Tibial artery (tissue), 4 donors: ENCODE measurements around the gene NPFFR1.
"Not testable (repeated sequence)": the region's sequence is repeated elsewhere in the genome, so short reads cannot be mapped to it uniquely, and the experiment has no call there.

Experiments used
- DNase-seq, 2 donors: peaks; one replicate each; pipeline ENCODE4 v3.0.0-alpha.2; 2019
- H3K27ac ChIP-seq, 2 donors: fragments of 200-600 bp; sonication (generic) in 1 of 2; 1 replicate in 1 of 2; 2 replicates in 1 of 2; pipeline ENCODE4 v1.5.1; 2018 to 2019; ENCODE audit warnings: mild to moderate bottlenecking in 1 of 2
- H3K27me3 ChIP-seq, 2 donors: fragments of 200-600 bp; sonication (generic) in 1 of 2; one replicate each; pipeline versions ENCODE4 v1.5.1 to v1.6.0; 2016 to 2019
- H3K36me3 ChIP-seq, 3 donors: fragments of 200-600 bp; sonication (generic) in 2 of 3; one replicate each; pipeline ENCODE4 v1.5.1; 2016 to 2019; ENCODE audit warnings: mild to moderate bottlenecking in 2 of 3
- H3K4me1 ChIP-seq, 4 donors: fragments of 200-600 bp; sonication (generic) in 2 of 4; 1 replicate in 3 of 4; 2 replicates in 1 of 4; pipeline ENCODE4 v1.5.1; 2016 to 2019
- H3K4me3 ChIP-seq, 2 donors: fragments of 200-600 bp; sonication (generic) in 1 of 2; 1 replicate in 1 of 2; 2 replicates in 1 of 2; pipeline ENCODE4 v1.5.1; 2018 to 2019; ENCODE audit warnings: mild to moderate bottlenecking in 2 of 2
- H3K9me3 ChIP-seq, 3 donors: fragments of 200-600 bp; sonication (generic) in 1 of 3; one replicate each; pipeline ENCODE4 v1.5.1; 2016 to 2019
- intact Hi-C: fragments of 100-400 bp; cut with DNase I; formaldehyde crosslinking; loops from one replicate; pipeline ENCODE4 v1.15.0; 2023; ENCODE audit warnings: low total_unique reads
- TF ChIP-seq, protein P1 (sequence below), 2 experiments: fragments of 200-600 bp in 1 of 2; fragments of 450-650 bp in 1 of 2; IDR thresholded peaks; one replicate each; pipeline ENCODE4 v1.5.1; 2017 to 2019; ENCODE audit warnings: antibody characterized with exemption in 2 of 2, mild to moderate bottlenecking in 1 of 2, moderate library complexity in 1 of 2

The NPFFR1 gene

DNA sequence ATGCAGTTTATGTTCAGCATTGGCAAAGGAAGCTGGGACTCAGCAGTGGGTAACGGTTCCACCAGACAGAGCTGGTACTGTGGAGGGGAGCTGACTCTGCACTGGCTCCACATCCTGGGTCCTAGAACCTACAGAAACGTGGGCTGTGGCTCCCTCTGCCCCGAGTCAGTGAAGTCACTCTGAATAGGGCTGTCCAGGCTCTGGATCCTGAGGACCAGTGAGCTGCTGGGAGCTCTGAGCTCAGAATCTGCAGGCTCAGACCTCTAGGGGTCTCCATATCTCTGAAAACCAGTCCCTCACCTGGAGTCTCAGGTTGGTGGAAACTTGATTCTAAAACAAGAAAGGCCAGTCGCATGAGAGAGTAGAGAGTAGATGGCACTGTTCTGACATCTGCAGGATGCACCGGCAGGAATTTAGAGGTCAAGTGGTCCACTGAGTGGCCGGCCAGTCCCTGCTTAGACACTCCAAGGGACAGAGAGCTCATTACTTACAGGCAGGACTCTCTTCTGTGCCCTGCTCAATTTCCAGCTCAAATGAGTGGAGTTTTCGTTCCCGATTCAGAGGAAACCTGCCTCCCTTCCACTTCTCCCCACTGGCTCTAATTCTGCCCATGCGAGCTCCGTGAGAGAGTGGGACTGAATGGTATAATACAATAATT, 18.6 kb downstream of the NPFFR1 start:
- peaks cover 0 to 3% (median 0%) of the 10 kb centered on the region in 4 donors for H3K4me1 ChIP-seq
- no peaks in the 10 kb centered on the region for H3K36me3 ChIP-seq
- H3K4me3 ChIP-seq, result no peak overlapping the region
- TF ChIP-seq, protein P1, sequence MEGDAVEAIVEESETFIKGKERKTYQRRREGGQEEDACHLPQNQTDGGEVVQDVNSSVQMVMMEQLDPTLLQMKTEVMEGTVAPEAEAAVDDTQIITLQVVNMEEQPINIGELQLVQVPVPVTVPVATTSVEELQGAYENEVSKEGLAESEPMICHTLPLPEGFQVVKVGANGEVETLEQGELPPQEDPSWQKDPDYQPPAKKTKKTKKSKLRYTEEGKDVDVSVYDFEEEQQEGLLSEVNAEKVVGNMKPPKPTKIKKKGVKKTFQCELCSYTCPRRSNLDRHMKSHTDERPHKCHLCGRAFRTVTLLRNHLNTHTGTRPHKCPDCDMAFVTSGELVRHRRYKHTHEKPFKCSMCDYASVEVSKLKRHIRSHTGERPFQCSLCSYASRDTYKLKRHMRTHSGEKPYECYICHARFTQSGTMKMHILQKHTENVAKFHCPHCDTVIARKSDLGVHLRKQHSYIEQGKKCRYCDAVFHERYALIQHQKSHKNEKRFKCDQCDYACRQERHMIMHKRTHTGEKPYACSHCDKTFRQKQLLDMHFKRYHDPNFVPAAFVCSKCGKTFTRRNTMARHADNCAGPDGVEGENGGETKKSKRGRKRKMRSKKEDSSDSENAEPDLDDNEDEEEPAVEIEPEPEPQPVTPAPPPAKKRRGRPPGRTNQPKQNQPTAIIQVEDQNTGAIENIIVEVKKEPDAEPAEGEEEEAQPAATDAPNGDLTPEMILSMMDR (IDR thresholded peaks at IDR 0.05), result no peak
- no peak for DNase-seq
- H3K27me3 ChIP-seq, result peaks cover 0 to 9% of the 10 kb centered on the region in 2 donors
- no peak overlapping the region for H3K27ac ChIP-seq
- intact Hi-C loops, result no loop called here
- no peaks in the 10 kb centered on the region for H3K9me3 ChIP-seq

DNA sequence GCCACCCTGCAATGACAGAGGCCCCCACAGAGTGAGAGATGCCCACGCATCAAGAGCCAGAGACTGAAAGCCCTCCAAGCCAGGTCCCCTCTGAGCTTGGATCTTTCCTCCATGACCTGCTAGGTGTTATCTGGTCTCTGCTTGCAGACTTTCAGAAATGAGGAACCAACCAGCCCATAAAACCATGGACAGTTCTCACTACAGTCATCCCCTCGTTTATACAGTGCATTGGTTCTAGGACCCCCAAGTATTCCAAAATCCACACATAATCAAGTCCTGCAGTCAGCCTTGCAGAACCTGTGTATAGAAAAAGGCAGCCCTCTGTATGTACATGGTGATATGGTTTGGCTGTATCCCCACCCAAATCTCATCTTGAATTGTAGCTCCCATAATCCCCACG, 23.1 kb downstream of the NPFFR1 start:
- peaks cover 0 to 1% (median 0%) of the 10 kb centered on the region in 4 donors for H3K4me1 ChIP-seq
- H3K4me3 ChIP-seq, result no peak overlapping the region
- intact Hi-C loops, result no loop called here
- H3K27ac ChIP-seq, result no peak overlapping the region
- H3K27me3 ChIP-seq, result peaks cover 0 to 24% of the 10 kb centered on the region in 2 donors
- DNase-seq, result no peak
- no peaks in the 10 kb centered on the region for H3K36me3 ChIP-seq
- TF ChIP-seq, protein P1 (IDR thresholded peaks at IDR 0.05), result no peak
- no peaks in the 10 kb centered on the region for H3K9me3 ChIP-seq

DNA sequence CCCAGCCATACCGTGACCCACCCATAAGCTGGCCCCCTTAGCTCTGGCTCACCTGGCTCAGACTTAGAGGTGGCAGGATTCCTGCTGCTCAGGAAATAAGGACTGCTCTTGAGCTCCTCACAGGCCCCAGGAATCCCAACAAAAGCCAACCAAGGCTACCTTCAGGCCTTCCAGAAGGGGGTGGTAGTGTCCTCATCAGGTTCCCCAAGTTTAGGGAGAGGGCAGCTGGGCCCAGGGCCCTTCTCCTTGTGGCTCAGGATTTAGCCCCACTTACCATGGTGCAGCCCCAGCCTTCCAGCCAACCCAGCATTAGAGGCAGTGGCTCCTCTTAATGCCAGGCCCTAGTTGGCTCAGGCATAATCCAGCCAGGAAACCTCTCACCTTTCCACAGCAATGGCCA, 23.5 kb downstream of the NPFFR1 start:
- intact Hi-C loops, result no loop called here
- H3K4me3 ChIP-seq, result no peak overlapping the region
- H3K9me3 ChIP-seq, result no peaks in the 10 kb centered on the region
- H3K36me3 ChIP-seq, result no peaks in the 10 kb centered on the region
- no peak for DNase-seq
- peaks cover 0 to 29% of the 10 kb centered on the region in 2 donors for H3K27me3 ChIP-seq
- H3K4me1 ChIP-seq, result peaks cover 0 to 6% (median 2%) of the 10 kb centered on the region in 4 donors
- TF ChIP-seq, protein P1 (IDR thresholded peaks at IDR 0.05), result no peak
- H3K27ac ChIP-seq, result no peak overlapping the region

DNA sequence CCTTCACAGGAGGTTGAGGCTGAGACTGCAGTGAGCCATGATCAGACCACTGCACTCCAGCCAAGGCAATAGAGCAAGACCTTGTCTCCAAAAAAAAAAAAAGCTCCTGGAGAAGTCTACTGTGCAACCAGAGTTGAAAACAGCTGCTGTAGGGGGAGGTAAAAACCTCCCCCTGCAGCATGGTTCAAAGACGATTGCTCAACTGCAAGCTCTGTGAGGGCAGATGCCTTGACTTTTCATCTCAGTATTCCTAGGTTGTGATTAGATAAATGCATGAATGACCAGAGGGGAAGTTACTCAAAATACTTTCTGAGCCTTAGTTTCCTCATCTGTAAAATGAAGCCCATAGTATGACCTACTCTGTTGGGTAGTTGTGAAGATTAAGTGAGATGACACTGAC, 25.6 kb downstream of the NPFFR1 start:
- Histone ChIP-seq H3K27ac (no peak overlapping the region), H3K27me3 (peaks cover 0 to 50% of the 10 kb centered on the region in 2 donors), H3K4me3 (no peak overlapping the region), H3K4me1 (peaks cover 0 to 8% (median 3%) of the 10 kb centered on the region in 4 donors), H3K9me3 (no peaks in the 10 kb centered on the region), H3K36me3 (no peaks in the 10 kb centered on the region)
- TF ChIP-seq, protein P1 (IDR thresholded peaks at IDR 0.05), result no peak
- intact Hi-C loops, result no loop called here
- DNase-seq, result no peak

DNA sequence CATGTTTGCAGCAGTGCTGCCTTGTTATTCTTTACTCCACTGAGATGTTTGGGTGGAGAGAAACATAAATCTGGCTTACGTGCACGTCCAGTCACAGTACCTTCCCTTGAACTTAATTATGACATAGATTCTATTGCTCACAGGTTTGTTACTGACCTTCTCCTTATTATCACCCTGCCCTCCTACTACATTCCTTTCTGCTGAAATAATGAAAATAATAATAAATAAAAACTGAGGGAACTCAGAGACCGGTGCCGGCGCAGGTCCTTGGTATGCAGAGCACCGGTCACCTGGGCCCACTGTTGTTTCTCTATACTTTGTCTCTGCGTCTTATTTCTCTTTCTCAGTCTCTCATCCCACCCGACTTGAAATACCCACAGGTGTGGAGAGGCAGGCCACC, 26.0 kb downstream of the NPFFR1 start:
- H3K27ac ChIP-seq, H3K4me3 ChIP-seq, DNase-seq, H3K4me1 ChIP-seq, H3K36me3 ChIP-seq, intact Hi-C loops, H3K9me3 ChIP-seq: not testable (repeated sequence)
- H3K27me3 ChIP-seq, result peaks cover 0 to 52% of the 10 kb centered on the region in 2 donors

DNA sequence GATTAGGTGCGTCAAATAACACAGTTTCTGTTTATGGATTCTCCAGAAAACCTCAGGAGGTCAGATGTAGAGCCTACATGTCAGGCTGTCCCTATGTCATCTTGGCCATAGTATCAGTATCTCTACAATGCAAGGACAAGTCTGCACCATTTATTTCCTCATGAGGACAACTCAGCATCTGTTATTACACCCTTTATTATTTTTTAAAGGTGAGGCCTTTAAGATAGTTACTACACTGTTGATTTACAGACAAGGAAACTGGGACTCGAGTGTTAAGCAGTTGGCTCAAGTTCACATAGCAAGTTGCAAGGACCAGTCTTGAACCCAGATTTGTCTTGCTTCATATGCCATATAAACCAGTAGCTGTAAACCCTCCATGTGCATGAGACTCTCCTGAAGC, 27.3 kb downstream of the NPFFR1 start:
- Histone ChIP-seq H3K27ac (no peak overlapping the region), H3K27me3 (peaks cover 0 to 56% of the 10 kb centered on the region in 2 donors), H3K4me1 (peaks cover 0 to 8% (median 3%) of the 10 kb centered on the region in 4 donors), H3K36me3 (no peaks in the 10 kb centered on the region), H3K9me3 (no peaks in the 10 kb centered on the region), H3K4me3 (no peak overlapping the region)
- DNase-seq, result no peak
- TF ChIP-seq, protein P1 (IDR thresholded peaks at IDR 0.05), result no peak
- intact Hi-C loops, result no loop called here
